ENCODE results near the gene ECHDC3. TPM values are rescaled to one million over a fixed set of nuclear protein-coding genes. Genes with fewer than 3 reads are reported as not detected.

ECHDC3 gene
- total and polyA plus RNA-seq, 5 donors: 62.3 to 74.9 (median 70.1) TPM

- Histone ChIP-seq H3K27me3 (ENCODE audit: control insufficient read depth, insufficient read depth) (no peaks in the 10 kb centered on the region), H3K9me3 (ENCODE audit: control insufficient read depth, low read length) (no peaks in the 10 kb centered on the region), H3K4me1 (ENCODE audit: control insufficient read depth, insufficient read depth, low read length) (no peaks in the 10 kb centered on the region), H3K4me3 (ENCODE audit: low read length) (no peak overlapping the region), H3K27ac (ENCODE audit: low read length) (no peak overlapping the region)
- DNase-seq: no peak
- no peak for ATAC-seq
- intact Hi-C loops (cut with DNase I): loop anchor here in 1 of 4 donors (5.0 kb wide), 1 partner anchor 189 kb away; no protein-coding TSS in a partner anchor
- 92% methylated on average over 12 of the region's 12 CpGs for WGBS
Measured at GRCh38 chr10:11797847-11798633, 55.9 kb downstream of the ECHDC3 start.

GRCh38 chr10:11798845-11799735 lies 56.9 kb downstream of the ECHDC3 start:
- 63% methylated on average over 18 of the region's 18 CpGs for WGBS
- ATAC-seq (peak; percentile 53 to 75), DNase-seq (no peak)
- Histone ChIP-seq H3K4me3 (ENCODE audit: low read length) (no peak overlapping the region), H3K4me1 (ENCODE audit: control insufficient read depth, insufficient read depth, low read length) (no peaks in the 10 kb centered on the region), H3K27ac (ENCODE audit: low read length) (no peak overlapping the region), H3K9me3 (ENCODE audit: control insufficient read depth, low read length) (no peaks in the 10 kb centered on the region), H3K27me3 (ENCODE audit: control insufficient read depth, insufficient read depth) (no peaks in the 10 kb centered on the region)
- intact Hi-C loops (cut with DNase I): loop anchor here in 1 of 4 donors (5.0 kb wide), 1 partner anchor 188 kb away; no protein-coding TSS in a partner anchor

- Histone ChIP-seq H3K27me3 (ENCODE audit: control insufficient read depth, insufficient read depth) (no peaks in the 10 kb centered on the region), H3K4me3 (ENCODE audit: low read length) (no peak overlapping the region), H3K9me3 (ENCODE audit: control insufficient read depth, low read length) (no peaks in the 10 kb centered on the region), H3K4me1 (ENCODE audit: control insufficient read depth, insufficient read depth, low read length) (no peaks in the 10 kb centered on the region), H3K27ac (ENCODE audit: low read length) (no peak overlapping the region)
- 88% methylated on average over 9 of the region's 9 CpGs for WGBS
- no peak for DNase-seq
- no peak for ATAC-seq
- intact Hi-C loops (cut with DNase I): loop anchor here in 1 of 4 donors (5.0 kb wide), 1 partner anchor 188 kb away; no protein-coding TSS in a partner anchor
Measured at GRCh38 chr10:11799736-11800080, 57.5 kb downstream of the ECHDC3 start.

- Histone ChIP-seq H3K9me3 (ENCODE audit: control insufficient read depth, low read length) (no peaks in the 10 kb centered on the region), H3K27me3 (ENCODE audit: control insufficient read depth, insufficient read depth) (no peaks in the 10 kb centered on the region), H3K4me3 (ENCODE audit: low read length) (no peak overlapping the region), H3K27ac (ENCODE audit: low read length) (no peak overlapping the region), H3K4me1 (ENCODE audit: control insufficient read depth, insufficient read depth, low read length) (no peaks in the 10 kb centered on the region)
- WGBS: 92% methylated on average over 16 of the region's 16 CpGs
- DNase-seq (no peak), ATAC-seq (no peak)
- intact Hi-C loops (cut with DNase I): no loop called here
Measured at GRCh38 chr10:11804336-11804735, 62.2 kb downstream of the ECHDC3 start.

- Histone ChIP-seq H3K27me3 (ENCODE audit: control insufficient read depth, insufficient read depth) (no peaks in the 10 kb centered on the region), H3K9me3 (ENCODE audit: control insufficient read depth, low read length) (no peaks in the 10 kb centered on the region), H3K27ac (ENCODE audit: low read length) (no peak overlapping the region), H3K4me3 (ENCODE audit: low read length) (no peak overlapping the region), H3K4me1 (ENCODE audit: control insufficient read depth, insufficient read depth, low read length) (no peaks in the 10 kb centered on the region)
- DNase-seq (no peak), ATAC-seq (no peak)
- intact Hi-C loops (cut with DNase I): no loop called here
- WGBS: 92% methylated on average over 4 of the region's 4 CpGs
Measured at GRCh38 chr10:11805792-11806191, 63.6 kb downstream of the ECHDC3 start.

- 88% methylated on average over 6 of the region's 6 CpGs for WGBS
- Histone ChIP-seq H3K4me1 (ENCODE audit: control insufficient read depth, insufficient read depth, low read length) (no peaks in the 10 kb centered on the region), H3K9me3 (ENCODE audit: control insufficient read depth, low read length) (no peaks in the 10 kb centered on the region), H3K27ac (ENCODE audit: low read length) (no peak overlapping the region), H3K4me3 (ENCODE audit: low read length) (no peak overlapping the region), H3K27me3 (ENCODE audit: control insufficient read depth, insufficient read depth) (no peaks in the 10 kb centered on the region)
- DNase-seq (no peak), ATAC-seq (no peak)
- intact Hi-C loops (cut with DNase I): no loop called here
Measured at GRCh38 chr10:11806706-11807105, 64.5 kb downstream of the ECHDC3 start.

GRCh38 chr10:11808808-11809207 lies 66.6 kb downstream of the ECHDC3 start:
- ATAC-seq (no peak), DNase-seq (no peak)
- Histone ChIP-seq H3K4me3 (ENCODE audit: low read length) (no peak overlapping the region), H3K27me3 (ENCODE audit: control insufficient read depth, insufficient read depth) (no peaks in the 10 kb centered on the region), H3K9me3 (ENCODE audit: control insufficient read depth, low read length) (no peaks in the 10 kb centered on the region), H3K27ac (ENCODE audit: low read length) (no peak overlapping the region), H3K4me1 (ENCODE audit: control insufficient read depth, insufficient read depth, low read length) (no peaks in the 10 kb centered on the region)
- WGBS: 96% methylated on average over 5 of the region's 5 CpGs
- intact Hi-C loops (cut with DNase I): no loop called here

- DNase-seq: no peak
Measured at GRCh38 chr10:11810313-11810766, 68.2 kb downstream of the ECHDC3 start.

GRCh38 chr10:11810973-11811372 lies 68.8 kb downstream of the ECHDC3 start:
- ATAC-seq (no peak), DNase-seq (no peak)
- Histone ChIP-seq H3K27ac (ENCODE audit: low read length) (no peak overlapping the region), H3K4me1 (ENCODE audit: control insufficient read depth, insufficient read depth, low read length) (no peaks in the 10 kb centered on the region), H3K9me3 (ENCODE audit: control insufficient read depth, low read length) (no peaks in the 10 kb centered on the region), H3K27me3 (ENCODE audit: control insufficient read depth, insufficient read depth) (no peaks in the 10 kb centered on the region), H3K4me3 (ENCODE audit: low read length) (no peak overlapping the region)
- WGBS: 77% methylated on average over 6 of the region's 6 CpGs
- intact Hi-C loops (cut with DNase I): no loop called here

More at GRCh38 chr10:11810313-11810766, 68.2 kb downstream of the ECHDC3 start:
- Histone ChIP-seq H3K4me1 (ENCODE audit: control insufficient read depth, insufficient read depth, low read length) (no peaks in the 10 kb centered on the region), H3K9me3 (ENCODE audit: control insufficient read depth, low read length) (no peaks in the 10 kb centered on the region), H3K27me3 (ENCODE audit: control insufficient read depth, insufficient read depth) (no peaks in the 10 kb centered on the region), H3K27ac (ENCODE audit: low read length) (no peak overlapping the region), H3K4me3 (ENCODE audit: low read length) (no peak overlapping the region)
- WGBS: 41% methylated on average over 13 of the region's 13 CpGs
- ATAC-seq: no peak
- intact Hi-C loops (cut with DNase I): no loop called here

GRCh38 chr10:11813177-11813576 lies 71.0 kb downstream of the ECHDC3 start:
- DNase-seq: no peak
- intact Hi-C loops (cut with DNase I): no loop called here
- no peaks in the 10 kb centered on the region for H3K4me1 ChIP-seq (ENCODE audit: control insufficient read depth, insufficient read depth, low read length)
- no peaks in the 10 kb centered on the region for H3K27me3 ChIP-seq (ENCODE audit: control insufficient read depth, insufficient read depth)
- no peak for ATAC-seq
- H3K27ac ChIP-seq (ENCODE audit: low read length): no peak overlapping the region
- no peaks in the 10 kb centered on the region for H3K9me3 ChIP-seq (ENCODE audit: control insufficient read depth, low read length)
- no peak overlapping the region for H3K4me3 ChIP-seq (ENCODE audit: low read length)
- WGBS: 92% methylated on average over 7 of the region's 7 CpGs

All from right cardiac atrium (tissue), 5 donors.